GM19043 (cell line): ENCODE data around the gene RTP5.

Source experiments
- ATAC-seq: cut with Tn5 transposase; IDR thresholded peaks from one replicate; pipeline ENCODE4 v1.9.1; 2021; ENCODE audit warnings: low read depth; ENCODE audit not compliant: unreplicated experiment

The RTP5 gene

DNA sequence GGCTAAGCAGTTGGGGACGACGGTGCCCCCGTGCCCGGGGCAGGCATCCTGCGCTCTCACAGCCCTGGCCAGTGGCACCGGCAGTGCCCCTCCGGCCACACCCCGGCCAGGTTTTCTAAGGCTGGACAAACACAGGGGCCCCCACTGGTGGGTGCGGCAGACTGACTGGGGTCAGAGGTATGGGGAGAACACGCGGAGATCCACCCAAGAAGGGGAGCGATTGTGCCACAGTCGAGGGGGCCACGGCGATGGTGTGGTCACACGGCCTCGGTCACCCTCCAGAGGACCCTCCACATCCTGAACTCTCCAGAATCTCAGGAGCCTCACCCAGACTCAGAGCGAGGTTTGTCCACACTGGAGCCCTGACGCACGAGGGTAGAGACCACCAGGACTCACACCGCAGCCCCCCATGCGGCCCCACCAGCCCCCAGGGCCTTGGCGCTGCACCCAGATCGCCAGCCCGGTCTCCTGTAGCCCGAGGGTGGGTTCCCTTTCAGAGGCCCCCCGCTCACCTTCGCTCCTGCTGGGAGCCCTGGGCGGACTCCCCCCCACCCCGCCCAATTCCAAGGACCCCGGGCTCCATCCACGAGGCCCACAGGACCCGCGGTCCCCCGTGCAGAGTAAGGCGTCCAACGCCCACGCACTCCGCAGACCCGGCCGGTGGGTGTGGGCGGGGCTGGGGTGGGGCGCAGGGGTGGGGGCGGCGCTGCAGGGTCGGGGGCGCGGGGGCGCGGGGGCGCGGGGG is 26.0 kb upstream of the RTP5 start:
- no peak for ATAC-seq

DNA sequence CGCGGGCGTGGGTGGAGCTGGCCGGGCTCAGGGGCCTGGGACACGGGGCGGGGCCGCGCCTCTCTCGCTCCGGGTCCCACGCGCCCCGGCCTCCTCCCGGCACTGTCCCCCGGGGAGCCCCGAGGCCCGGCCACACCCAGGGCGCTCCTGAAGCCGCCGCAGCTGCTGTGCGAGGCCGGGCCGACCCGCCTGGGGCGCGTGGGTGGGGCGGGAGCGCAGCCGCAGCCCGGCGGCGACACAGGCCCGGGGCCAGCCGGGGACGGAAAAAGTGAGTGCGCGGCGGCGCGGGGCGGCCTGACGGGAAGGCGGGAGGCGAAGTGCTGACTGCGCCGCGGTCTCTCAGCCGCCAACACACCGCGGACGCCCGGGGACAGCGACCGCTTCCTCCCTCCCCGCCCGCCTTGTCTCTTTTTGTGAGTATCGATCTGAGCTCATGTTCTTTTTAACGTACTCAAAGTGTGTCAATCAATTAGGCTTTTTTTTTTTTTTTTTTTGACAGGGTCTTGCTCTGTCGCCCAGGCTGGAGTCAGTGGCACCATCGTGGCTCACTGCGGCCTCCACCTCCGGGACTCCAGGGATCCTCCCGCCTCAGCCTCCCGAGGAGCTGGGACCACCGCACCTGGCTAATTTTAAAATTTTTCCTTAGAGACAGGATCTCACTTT is 25.3 kb upstream of the RTP5 start:
- ATAC-seq = peak; percentile 52

DNA sequence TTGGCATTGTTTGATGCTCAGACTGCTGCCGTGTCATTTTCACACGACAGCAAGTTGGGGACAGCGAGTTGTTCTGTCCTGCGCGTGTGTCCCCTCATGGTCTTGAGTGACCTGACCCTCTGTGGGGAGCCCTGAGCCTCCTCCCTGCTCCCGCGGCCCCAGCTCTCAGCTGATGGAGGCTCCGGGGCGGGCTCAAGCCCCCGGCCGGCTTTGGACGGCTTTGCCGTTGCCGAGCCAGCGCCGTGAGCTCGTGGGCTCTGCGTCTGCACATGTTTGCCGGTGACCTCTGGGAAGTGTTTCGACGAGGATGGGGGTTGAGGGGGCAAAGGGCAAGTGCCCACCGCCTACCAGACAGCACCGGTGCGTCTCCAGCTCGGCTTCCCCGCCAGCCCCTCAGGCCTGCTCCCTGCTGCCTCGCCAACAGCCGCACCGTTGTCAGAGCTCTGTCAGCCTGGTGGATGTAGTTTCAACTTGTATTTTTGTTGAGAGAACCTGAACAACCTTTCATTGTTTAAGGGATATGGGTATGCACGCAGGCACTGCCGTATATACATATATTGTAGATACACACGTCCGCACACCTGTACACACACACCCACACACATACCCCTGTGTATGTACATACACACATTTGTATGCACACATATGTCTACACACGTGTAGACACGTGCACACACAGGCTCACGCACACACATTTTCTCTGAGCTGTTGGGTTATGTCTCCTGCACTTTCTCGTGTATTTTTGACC is 24.5 kb upstream of the RTP5 start:
- ATAC-seq = no peak

DNA sequence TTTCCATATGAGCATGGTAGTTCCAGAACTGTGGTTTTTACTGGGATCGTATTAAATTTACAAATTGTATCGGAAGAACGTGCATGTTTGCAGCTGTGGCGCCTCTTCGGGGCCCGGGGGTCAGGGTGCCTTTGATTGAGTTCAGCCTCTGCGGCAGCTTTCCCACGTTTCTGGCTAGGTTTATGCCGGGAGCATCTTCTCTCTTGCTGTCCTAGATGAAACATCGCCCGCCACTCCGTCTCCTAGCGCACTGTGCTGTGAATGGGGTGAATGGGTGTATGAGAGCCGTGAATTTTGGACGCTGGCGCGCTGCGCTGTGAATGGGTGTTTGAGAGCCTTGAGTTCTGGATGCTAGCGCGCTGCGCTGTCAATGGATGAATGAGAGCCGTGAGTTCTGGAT is 23.1 kb upstream of the RTP5 start:
- ATAC-seq = no peak

DNA sequence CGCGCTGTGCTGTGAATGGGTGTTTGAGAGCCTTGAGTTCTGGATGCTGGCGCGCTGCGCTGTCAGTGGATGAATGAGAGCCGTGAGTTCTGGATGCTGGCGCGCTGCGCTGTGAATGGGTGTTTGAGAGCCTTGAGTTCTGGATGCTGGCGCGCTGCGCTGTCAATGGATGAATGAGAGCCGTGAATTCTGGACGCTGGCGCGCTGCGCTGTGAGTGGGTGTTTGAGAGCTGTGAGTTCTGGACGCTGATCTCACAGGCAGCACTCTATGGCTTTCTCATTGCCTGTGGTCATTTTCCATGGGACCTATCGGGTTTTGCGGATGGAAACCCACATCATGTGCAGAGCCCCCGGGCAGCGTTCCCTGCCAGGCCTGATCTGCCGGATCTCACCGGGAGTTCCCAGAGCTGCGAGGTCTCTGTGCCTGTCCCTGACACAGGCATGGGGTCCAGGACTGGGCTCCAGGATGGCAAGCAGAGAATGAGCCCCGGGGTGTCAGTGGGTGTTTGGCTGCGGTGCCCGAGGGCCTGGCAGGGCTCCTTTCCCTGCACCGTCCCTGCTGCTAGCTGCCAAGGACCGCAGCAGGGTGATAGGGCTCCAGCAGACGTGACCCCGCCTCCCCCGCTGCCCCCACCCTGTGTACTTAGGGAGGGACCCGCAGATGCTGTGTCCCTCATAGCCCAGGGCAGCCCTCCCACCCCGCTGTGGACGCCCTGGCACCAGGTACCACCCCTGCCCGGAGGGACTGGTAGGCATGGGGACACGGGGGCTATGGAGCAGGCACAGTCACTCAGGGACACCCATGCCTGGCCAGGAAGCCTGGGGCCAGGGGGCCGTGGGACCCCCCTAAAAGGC is 20.5 kb upstream of the RTP5 start:
- ATAC-seq = no peak

DNA sequence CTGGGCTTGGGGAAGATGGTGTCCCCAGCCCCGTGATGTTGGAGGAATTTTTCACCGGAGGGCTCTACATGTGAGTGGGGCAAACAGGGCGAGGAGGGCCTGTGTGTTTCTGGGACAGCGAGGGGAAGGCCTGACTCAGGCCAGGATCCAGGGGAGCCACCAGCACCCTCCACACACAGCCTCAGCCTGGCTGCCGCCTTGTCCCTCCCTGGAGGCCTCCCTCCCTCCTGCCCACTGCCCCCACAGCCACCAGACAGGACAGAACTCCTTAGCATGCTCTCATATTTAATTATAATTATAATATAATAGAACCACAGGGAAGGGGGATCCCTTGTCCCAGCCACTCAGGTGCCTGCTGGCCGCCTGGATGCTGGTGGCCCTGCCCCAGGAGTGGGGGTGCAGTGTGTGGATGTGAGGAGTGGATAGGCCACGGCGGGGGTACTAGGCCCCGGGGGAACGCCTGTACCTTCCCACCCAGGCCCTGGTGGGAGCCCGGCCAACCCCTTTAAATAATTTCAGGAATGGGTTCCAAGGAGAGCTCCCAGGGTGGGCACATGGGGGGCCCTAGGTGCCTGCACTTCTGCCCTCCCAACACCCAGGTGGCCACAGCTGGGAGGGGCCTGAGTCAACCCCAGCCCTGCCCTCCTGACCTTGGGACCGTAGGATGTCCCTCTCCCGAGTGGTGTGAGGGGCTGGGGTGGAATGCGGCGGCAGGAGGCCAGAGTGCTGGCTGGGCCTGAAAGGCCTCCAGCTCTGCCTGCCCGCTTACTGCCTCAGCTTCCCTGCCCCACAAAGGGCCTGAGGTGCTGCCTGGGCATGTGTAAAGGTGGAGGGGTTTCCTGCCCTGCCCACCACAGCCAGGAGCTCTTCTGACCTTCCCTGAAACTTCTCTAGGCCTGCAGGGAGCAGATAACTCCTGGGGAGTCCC is 19.6 kb upstream of the RTP5 start:
- no peak for ATAC-seq

DNA sequence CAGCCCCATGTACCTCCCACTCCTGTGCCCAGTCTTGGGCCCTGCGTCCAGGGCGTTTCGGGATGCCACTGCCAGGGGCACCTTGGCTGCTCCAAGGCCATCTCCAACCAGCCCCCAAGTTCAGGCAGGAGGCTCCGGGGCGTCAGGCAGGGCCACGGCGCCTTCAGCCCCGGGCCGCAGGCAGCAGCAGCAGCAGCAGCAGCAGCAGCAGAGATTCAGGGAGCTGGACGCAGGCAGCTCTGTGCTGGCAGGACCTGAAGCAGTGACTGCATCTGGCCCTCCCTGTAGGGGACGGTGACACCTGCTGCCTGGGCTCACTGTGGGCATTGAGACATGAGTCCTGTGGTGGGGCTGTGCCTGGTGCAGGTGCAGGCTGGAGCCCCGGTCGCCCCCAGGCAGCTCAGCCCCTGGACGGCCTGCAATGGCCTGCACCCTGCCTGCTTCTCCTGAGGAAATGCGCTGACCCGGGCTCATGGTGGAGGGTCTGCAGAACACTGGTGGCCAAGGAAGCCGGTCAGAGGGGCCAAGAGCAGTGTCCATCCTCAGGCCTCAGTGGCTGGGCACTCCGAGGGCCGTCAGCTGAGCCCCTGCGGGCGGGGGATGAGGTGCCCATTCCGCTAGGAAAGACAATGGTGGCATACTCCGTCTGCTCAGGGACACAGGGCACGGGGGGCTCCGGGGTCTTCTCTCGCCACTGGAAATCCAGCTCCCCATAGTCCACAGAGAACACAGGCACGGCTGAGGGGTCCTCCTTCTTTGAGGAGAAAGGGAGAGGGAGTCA is 18.8 kb upstream of the RTP5 start:
- ATAC-seq = no peak

DNA sequence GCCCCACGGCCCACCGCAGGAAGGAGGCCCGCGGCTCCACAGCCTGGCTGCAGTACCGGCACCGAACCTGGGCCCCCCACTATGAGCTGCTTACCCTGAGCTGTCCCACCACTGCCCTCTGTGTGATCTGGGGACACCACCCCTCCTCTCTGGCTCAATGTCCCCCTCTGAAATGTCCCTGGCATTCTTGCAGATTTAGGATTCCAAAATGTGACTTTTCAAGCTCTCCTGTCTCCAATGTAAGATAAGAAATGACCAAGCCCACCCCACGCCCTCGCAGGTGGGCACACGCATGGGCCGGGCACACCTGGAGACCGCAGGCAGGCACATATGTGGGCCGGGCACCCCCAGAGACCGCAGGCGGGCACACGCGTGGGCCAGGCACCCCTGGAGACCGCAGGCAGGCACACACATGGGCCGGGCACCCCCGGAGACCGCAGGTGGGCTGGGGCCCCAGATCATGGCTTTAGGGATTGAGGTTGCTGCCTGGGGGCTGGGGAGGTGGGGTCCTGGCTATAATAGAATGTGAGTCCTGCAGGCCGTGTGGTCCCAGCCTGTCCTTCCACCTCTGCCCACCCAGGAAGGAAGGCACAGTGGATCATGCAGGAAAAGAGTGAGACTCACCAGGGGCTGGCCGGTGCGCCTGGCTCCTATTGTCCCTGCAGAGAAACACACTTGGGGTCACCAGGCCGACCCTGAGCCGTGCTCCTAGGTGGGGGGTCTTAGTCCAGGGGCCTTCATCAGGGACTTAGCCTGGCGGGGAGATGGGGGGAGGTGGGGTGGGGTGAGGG is 18.0 kb upstream of the RTP5 start:
- ATAC-seq = no peak

DNA sequence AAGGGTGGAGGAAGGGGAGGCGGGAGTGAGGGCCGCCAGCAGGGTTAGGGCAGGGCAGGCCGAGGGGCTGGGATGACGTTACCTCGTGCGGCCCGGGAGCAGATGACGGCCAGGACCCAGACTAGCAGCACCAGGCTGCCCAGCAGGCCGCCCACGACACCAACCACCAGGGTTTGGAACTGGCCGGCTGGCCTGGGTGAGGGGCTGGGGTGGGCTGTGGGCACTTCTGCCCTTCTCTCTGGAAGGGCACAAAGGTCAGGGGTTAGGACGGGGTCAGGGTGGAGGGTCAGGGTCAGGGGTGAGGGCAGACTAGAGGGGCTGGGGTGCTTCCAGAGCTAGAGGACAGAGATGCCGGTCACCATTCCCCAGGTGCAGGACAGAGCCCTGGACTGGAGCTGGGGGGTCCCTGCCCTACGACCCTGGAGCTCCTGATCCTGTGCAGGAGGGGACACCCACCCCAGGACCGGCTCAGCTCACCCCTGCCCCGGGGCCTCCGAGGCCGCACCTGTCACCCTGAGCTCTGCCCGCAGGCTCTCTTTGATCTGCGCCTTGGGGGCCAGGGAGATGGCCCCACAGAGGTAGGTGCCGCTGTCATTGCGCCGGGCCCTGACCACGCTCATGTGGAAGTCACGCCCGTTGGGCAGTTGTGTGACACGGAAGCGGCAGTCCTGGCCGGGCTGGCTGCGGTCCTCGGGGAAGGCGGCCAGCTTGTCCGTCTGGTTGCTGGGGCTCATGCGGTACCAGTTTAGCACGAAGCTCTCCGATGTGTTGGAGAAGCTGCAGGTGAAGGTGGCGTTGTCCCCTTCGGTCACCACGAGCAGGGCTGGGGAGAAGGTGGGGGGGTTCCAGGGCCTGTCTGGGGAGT is 17.2 kb upstream of the RTP5 start:
- ATAC-seq = no peak

DNA sequence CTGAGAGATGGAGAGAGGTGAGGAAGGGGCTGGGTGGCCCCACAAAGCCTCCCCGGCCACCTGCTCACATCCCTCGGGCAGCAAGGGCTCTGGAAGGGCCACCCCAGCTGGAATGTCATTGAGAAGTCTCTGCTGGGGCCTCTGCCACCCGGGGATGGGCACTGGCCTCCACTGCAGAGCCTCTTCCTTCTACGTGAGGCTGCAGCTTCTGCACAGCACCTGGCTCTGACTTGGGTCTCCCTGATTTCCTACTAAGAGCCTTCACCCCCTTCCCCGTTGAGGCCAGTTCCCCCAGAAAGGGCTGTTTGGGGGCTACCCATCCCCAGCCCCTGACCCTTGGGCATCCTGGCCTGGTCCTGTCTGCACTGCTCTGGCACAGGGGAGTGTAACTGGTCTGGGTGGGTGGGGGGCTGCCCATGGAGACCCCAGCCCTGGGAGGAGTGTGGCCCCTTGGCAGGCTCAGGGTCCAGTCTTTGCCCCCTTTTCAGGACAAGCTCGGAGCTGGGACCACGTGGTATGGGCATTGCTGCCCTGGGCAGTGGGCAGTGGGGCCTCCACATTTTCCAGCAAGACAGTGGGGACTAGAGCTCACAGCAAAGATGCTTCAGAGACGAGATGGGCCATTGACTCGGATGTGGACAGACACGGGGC is 16.4 kb upstream of the RTP5 start:
- ATAC-seq = no peak

DNA sequence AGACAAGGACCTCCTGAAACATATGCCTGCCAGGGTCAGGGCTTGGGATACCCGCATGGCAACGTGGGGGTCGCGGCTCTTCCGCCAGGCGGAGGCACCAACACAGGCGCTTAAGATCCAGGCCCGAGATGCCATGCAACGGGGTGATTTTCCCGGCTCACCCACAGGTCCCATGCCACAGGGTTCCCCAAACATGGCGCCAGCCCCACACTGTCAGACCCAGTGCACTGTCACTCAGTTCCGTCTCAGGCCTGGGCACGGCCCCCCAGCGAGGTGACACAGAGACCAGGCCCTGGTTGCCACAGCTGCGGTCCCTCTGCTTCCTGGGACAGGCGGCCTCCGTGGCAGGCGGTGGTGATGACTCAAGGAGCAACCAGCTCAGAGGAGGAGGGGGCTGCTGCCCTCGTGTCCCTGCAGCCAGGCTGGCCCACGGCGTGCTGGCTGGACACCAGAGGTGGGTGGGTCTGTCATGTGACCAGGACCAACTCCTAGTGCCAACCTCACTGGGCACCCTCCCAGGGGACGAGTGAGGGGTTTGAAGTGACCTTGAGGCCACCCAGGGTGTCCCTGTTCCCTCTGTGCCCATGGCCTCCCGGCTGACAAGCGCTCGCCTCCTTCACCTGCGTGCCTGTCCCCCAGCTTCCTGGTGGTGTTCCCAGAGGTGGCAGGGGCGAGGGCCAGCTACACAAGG is 15.7 kb upstream of the RTP5 start:
- no peak for ATAC-seq

DNA sequence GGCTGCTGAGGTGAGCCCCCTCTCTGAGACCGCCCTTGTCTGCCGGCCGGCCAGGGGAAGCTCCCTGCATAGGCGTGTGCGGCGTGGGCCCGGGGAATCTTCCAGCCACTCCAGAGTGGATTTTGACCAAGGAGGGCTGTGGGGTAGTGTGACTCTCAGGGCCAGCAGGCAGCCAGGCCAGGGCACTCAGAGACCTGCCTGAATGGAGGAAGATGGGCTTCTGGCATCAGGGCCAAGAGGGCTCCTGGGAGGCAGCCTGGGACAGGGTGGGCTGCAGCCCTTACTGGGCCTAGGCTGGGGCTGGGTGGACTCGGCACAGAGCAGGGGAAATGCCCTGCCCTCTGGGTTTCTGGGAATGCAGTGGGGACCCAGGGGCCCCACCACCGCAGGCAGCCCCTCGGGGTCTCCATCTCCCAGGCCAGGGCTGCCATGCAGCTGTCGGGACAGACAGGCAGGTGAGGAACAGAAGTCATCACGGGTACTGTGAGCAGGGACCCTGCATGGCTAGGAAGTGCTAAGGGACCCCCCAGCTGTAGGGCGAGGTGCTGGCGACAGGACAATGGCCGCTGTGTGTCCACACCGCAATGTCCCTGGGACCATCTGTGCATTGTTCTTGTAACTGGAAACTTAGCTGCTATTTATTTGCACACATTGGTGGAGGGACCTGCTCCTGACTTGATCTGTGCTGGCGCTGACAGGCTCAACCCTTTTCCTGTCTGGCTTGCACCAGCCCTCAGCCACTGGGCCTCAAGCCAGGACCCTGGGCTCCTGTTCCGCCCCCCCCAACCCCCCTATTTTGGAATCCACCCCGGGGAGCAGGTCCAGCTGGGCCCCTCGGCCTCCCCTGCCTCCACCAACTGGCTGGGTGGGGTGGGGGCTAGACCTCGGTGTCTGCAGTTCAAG is 14.9 kb upstream of the RTP5 start:
- no peak for ATAC-seq

DNA sequence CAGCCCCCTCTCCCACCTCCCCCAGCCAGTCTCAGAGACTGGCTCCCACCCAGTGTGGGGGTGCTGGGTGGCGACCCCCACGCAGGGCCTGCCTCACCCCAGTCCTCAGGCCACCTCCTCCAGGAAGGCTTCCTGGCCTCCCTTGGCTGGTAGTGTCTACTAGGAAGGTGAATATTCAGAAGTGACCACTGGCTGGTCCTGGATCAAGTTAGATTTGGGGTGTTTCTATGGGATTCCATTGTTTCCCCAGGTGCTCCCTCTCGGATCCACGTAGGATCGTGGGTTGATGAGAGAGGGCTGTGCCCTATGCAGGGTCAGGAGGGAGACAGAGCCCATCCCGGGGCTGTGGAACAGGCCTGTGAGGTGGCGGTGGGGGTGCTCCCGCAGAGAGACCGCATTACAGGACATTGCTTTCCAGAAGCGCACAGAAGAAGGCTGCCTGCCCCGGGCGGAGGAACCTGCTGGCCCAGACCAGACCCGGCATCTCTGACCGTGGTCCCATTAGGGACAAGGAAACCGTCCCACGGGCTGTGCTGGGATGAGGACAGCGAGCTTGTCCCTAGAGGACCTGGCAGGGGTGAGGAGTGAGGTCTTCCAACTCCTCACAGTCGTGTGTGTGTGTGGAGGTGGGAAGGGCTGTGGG is 14.2 kb upstream of the RTP5 start:
- ATAC-seq = no peak

DNA sequence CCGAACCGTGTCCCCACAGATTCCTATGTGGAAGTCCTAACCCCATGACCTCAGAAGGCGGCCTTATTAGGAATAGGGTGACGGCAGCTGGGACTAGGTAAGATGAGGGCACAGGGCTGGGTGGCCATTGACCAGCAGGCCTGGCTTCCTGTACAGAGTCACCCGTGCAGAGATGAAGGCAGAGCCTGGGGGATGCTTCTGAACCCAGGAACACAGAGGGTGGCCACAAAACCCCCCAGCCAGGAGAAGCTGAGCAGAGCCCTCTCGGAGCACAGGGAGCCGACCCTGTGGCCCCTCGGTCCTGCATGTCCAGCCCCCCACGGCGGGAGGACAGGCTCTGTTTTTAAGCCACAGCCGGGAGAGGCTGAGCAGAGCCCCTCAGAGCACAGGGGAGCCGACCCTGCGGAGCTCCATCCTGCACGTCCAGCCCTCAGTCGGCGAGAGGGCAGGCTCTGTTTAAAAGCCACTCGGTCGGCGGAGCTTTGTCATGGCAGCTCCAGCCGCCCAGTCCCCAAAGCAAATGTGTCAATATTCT is 13.6 kb upstream of the RTP5 start:
- ATAC-seq = no peak
